Activated CD8-positive, alpha-beta memory T cell treated with anti-CD3 and anti-CD28 coated beads, Interleukin-2, amount 10 ng/mL, durations not matched to agents 7 days and 5 days (primary cell): ENCODE measurements around the gene LPAR2. TPM values are rescaled to one million over a fixed set of nuclear protein-coding genes. Genes with fewer than 3 reads are reported as not detected.

Source experiments
- ATAC-seq: fragments of 150-1000 bp; cut with Tn5 transposase; one replicate; pipeline ENCODE4 v1.10.0; 2021; ENCODE audit warnings: moderate library complexity
- CTCF ChIA-PET: fragments of 350-600 bp; sonication (Branson Sonifier 250); formaldehyde crosslinking; loops from one replicate; lab custom pipeline; 2021; ENCODE audit warnings: antibody characterized with exemption; lab: Charles Lee
- DNase-seq: peaks from one replicate; pipeline ENCODE4 v3.0.0-alpha.2; 2020
- H3K27ac Mint-ChIP-seq: one replicate; pipeline ENCODE4 v1.8.0; 2021; ENCODE audit warnings: mild to moderate bottlenecking, mixed read lengths
- H3K27me3 Mint-ChIP-seq: one replicate; pipeline ENCODE4 v1.8.0; 2021; ENCODE audit warnings: mixed read lengths
- H3K36me3 Mint-ChIP-seq: one replicate; pipeline ENCODE4 v1.8.0; 2021; ENCODE audit warnings: mild to moderate bottlenecking, mixed read lengths
- H3K4me1 Mint-ChIP-seq: one replicate; pipeline ENCODE4 v1.8.0; 2021; ENCODE audit warnings: mixed read lengths
- H3K4me3 Mint-ChIP-seq: one replicate; pipeline ENCODE4 v1.8.0; 2021; ENCODE audit warnings: mild to moderate bottlenecking, moderate library complexity, mixed read lengths
- H3K9me3 Mint-ChIP-seq: one replicate; pipeline ENCODE4 v1.8.0; 2022; ENCODE audit warnings: low read depth, mixed read lengths
- total RNA-seq, 2 experiments: library from RNA; stranded (reverse); gene quantifications; one replicate each; pipeline ENCODE4 v1.2.3, GENCODE V29; 2021

LPAR2 gene
- total RNA-seq, 2 experiments from 2014 or later, result 39.4 to 46.1 TPM

DNA sequence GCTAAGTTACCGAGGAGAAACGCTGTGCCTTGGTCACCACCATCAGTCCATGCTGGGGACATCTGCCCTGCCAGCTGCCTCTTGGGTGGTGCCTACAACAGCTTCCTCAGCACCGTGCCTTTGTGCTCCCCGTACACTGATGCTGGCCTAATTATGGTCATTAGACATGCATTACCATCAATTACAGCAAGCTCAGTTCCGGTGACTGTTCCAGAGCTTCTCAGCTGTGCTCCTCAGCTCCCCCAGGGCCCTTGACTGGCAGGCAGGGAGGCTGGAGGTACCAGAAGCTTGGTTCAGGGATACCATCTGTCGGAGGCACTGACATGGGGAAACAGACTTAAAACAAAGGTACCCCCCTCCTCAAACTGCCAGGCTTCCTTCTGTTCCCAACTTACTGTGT lies 49.8 kb downstream of the LPAR2 start:
- CTCF ChIA-PET, result interaction anchor here (0.9 to 2.3 kb wide), 4 partner anchors 18 to 66 kb away, joined by 3 to 6 read pairs (median 3); no protein-coding TSS in a partner anchor
- Mint-ChIP-seq H3K4me3 (no peak overlapping the region), H3K4me1 (peaks cover 17% of the 10 kb centered on the region), H3K27ac (no peak overlapping the region), H3K27me3 (no peaks in the 10 kb centered on the region), H3K36me3 (peaks cover 10% of the 10 kb centered on the region), H3K9me3 (no peaks in the 10 kb centered on the region)
- DNase-seq, result no peak
- ATAC-seq, result no peak

GRCh38 chr19:19575411-19575810 lies 52.6 kb downstream of the LPAR2 start:
- peaks cover 4% of the 10 kb centered on the region for H3K4me1 Mint-ChIP-seq
- H3K4me3 Mint-ChIP-seq, result no peak overlapping the region
- no peak for ATAC-seq
- CTCF ChIA-PET, result no interaction called here
- DNase-seq, result no peak
- H3K27me3 Mint-ChIP-seq, result no peaks in the 10 kb centered on the region
- peaks cover 15% of the 10 kb centered on the region for H3K36me3 Mint-ChIP-seq
- no peak overlapping the region for H3K27ac Mint-ChIP-seq
- no peaks in the 10 kb centered on the region for H3K9me3 Mint-ChIP-seq

Other genes with a start within 250 kb of the LPAR2 start
- gene GATAD2A, start 222.5 kb downstream of the LPAR2 start, total RNA-seq, result 100 to 1,000 TPM; 159 to 161 TPM
- gene TSSK6, start 112.7 kb downstream of the LPAR2 start, total RNA-seq, result 1 to 10 TPM; 4.2 to 6.3 TPM
- gene NDUFA13, start 112.0 kb downstream of the LPAR2 start, total RNA-seq, result 100 to 1,000 TPM; 372 to 417 TPM
- gene YJEFN3, start 99.3 kb downstream of the LPAR2 start, total RNA-seq, result 1 to 10 TPM; 7.4 to 9.9 TPM
- under 1 TPM; 0.12 to 0.15 TPM for gene CILP2, start 90.0 kb downstream of the LPAR2 start, total RNA-seq
- 10 to 100 TPM; 39.9 to 62.3 TPM for gene PBX4, start 9.5 kb downstream of the LPAR2 start, total RNA-seq
- gene GMIP, start 15.4 kb upstream of the LPAR2 start, total RNA-seq, result 100 to 1,000 TPM; 110 to 111 TPM
- 100 to 1,000 TPM; 114 to 131 TPM for gene ATP13A1, start 35.5 kb upstream of the LPAR2 start, total RNA-seq
- gene ZNF101, start 40.6 kb upstream of the LPAR2 start, total RNA-seq, result 10 to 100 TPM; 75.0 to 93.7 TPM
- gene ZNF14, start 104.9 kb upstream of the LPAR2 start, total RNA-seq, result 1 to 10 TPM; 5.6 to 6.9 TPM
- 10 to 100 TPM; 16.8 to 27.4 TPM for gene ZNF506, start 193.5 kb upstream of the LPAR2 start, total RNA-seq
- 10 to 100 TPM; 19.9 to 20.2 TPM for gene ZNF253, start 237.7 kb upstream of the LPAR2 start, total RNA-seq